ENCODE measurements around the gene SULT1A1.

Gene SULT1A1

GRCh38 chr16:28555561-28555960 is 54.3 kb downstream of the SULT1A1 start:
- no peak for DNase-seq

All from NCI-H1092 treated with DMSO at 0.1 percent for 48 hours (cell line).